Ishikawa (cell line): ENCODE data around the gene RPS21.

Experiments used
- EGR1 ChIP-seq: IDR thresholded peaks from 2 replicates; pipeline ENCODE4 v1.6.1; 2012
- EP300 ChIP-seq: IDR thresholded peaks from 2 replicates; pipeline ENCODE4 v1.6.1; 2012; ENCODE audit warnings: borderline replicate concordance
- NFIC ChIP-seq: IDR thresholded peaks from 2 replicates; pipeline ENCODE4 v1.6.1; 2012
- RAD21 ChIP-seq: IDR thresholded peaks from 2 replicates; pipeline ENCODE4 v1.6.1; 2012; ENCODE audit warnings: low read depth
- TAF1 ChIP-seq: IDR thresholded peaks from 2 replicates; pipeline ENCODE4 v1.6.1; 2012; ENCODE audit warnings: low read depth, mild to moderate bottlenecking
- YY1 ChIP-seq: IDR thresholded peaks from 2 replicates; pipeline ENCODE4 v1.6.1; 2012; ENCODE audit warnings: low read depth
- TF ChIP-seq, protein P1 (sequence below): IDR thresholded peaks from 2 replicates; pipeline ENCODE4 v1.6.1; 2012; ENCODE audit warnings: low read depth, mild to moderate bottlenecking
- TF ChIP-seq, protein P2 (sequence below): IDR thresholded peaks from 2 replicates; pipeline ENCODE4 v1.6.1; 2012
- TF ChIP-seq, protein P3 (sequence below): IDR thresholded peaks from 2 replicates; pipeline ENCODE4 v1.6.1; 2012

DNA sequence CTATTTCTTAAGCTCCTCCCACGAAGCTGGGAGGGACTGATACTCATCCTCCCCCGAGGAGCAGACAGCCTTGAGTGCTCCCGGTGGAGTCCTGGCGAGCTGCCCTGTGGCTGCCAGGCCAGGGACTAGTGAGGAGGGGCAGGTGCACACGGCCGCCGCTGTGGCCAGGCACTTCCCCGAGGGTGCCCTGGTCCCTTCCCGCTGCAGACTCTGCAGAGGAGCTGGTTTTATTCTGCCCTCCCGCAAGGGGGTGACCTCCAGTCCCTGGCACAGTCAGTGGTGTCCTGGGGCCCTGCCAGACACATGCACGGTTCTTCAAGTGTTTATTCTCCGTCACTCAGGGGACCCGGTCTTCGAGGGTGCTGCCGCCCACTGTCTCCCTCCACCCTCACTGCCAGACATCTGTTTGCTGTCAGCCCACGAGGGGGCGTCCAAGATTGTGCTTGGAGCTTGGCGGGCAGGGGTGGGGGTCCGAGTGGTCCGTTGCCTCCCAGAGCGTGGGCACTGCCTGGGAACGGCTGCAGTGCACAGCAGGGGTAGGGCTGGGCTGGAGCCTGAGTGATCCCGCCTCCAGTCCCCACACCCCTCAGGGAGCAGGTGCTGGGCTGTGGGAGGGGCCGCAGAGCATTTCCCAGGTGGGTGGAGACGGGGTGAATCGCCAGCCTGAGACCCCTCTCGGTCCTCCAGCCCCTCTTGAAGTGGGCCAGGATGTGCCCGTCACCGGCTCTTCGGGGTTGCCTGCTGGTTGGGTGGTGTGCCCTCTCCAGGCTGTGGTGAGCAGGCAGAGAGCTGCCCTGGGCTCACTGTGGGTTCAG, 23.2 kb downstream of the RPS21 start:
- no peak for TF ChIP-seq TAF1
- no peak for TF ChIP-seq YY1
- TF ChIP-seq, protein P1, sequence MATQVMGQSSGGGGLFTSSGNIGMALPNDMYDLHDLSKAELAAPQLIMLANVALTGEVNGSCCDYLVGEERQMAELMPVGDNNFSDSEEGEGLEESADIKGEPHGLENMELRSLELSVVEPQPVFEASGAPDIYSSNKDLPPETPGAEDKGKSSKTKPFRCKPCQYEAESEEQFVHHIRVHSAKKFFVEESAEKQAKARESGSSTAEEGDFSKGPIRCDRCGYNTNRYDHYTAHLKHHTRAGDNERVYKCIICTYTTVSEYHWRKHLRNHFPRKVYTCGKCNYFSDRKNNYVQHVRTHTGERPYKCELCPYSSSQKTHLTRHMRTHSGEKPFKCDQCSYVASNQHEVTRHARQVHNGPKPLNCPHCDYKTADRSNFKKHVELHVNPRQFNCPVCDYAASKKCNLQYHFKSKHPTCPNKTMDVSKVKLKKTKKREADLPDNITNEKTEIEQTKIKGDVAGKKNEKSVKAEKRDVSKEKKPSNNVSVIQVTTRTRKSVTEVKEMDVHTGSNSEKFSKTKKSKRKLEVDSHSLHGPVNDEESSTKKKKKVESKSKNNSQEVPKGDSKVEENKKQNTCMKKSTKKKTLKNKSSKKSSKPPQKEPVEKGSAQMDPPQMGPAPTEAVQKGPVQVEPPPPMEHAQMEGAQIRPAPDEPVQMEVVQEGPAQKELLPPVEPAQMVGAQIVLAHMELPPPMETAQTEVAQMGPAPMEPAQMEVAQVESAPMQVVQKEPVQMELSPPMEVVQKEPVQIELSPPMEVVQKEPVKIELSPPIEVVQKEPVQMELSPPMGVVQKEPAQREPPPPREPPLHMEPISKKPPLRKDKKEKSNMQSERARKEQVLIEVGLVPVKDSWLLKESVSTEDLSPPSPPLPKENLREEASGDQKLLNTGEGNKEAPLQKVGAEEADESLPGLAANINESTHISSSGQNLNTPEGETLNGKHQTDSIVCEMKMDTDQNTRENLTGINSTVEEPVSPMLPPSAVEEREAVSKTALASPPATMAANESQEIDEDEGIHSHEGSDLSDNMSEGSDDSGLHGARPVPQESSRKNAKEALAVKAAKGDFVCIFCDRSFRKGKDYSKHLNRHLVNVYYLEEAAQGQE = no peak
- peak; percentile 69 for TF ChIP-seq RAD21
- TF ChIP-seq, protein P2, sequence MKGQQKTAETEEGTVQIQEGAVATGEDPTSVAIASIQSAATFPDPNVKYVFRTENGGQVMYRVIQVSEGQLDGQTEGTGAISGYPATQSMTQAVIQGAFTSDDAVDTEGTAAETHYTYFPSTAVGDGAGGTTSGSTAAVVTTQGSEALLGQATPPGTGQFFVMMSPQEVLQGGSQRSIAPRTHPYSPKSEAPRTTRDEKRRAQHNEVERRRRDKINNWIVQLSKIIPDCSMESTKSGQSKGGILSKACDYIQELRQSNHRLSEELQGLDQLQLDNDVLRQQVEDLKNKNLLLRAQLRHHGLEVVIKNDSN = no peak
- TF ChIP-seq, protein P3, sequence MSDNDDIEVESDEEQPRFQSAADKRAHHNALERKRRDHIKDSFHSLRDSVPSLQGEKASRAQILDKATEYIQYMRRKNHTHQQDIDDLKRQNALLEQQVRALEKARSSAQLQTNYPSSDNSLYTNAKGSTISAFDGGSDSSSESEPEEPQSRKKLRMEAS = no peak; the same call in 1 of the 2 replicates
- 0 out of 2 replicates have a peak, but pooled peaks have one; percentile 5 for TF ChIP-seq EP300
- TF ChIP-seq NFIC = no peak; the same call in 1 of the 2 replicates
- no peak; the same call in 1 of the 2 replicates for TF ChIP-seq EGR1
